HG03354 (cell line): ENCODE measurements around the gene PRKAG2.

Source experiments
- ATAC-seq: cut with Tn5 transposase; IDR thresholded peaks from one replicate; pipeline ENCODE4 v1.9.1; 2021; ENCODE audit warnings: mild to moderate bottlenecking; ENCODE audit not compliant: unreplicated experiment, poor library complexity, severe bottlenecking

PRKAG2 gene

GRCh38 chr7:151694441-151694827 is 182.5 kb downstream of the PRKAG2 start:
- no peak for ATAC-seq

- ATAC-seq = no peak
Measured at GRCh38 chr7:151693140-151693539, 183.8 kb downstream of the PRKAG2 start.

GRCh38 chr7:151692721-151693120 is 184.2 kb downstream of the PRKAG2 start:
- ATAC-seq = no peak

GRCh38 chr7:151691449-151691848 is 185.5 kb downstream of the PRKAG2 start:
- no peak for ATAC-seq

- no peak for ATAC-seq
Measured at GRCh38 chr7:151690606-151691005, 186.3 kb downstream of the PRKAG2 start.

GRCh38 chr7:151689196-151689971 is 187.5 kb downstream of the PRKAG2 start:
- ATAC-seq = no peak

GRCh38 chr7:151688236-151688780 is 188.6 kb downstream of the PRKAG2 start:
- no peak for ATAC-seq

GRCh38 chr7:151687523-151688235 is 189.2 kb downstream of the PRKAG2 start:
- ATAC-seq = no peak

- ATAC-seq = no peak
Measured at GRCh38 chr7:151686826-151687225, 190.1 kb downstream of the PRKAG2 start.

- no peak for ATAC-seq
Measured at GRCh38 chr7:151686016-151686766, 190.7 kb downstream of the PRKAG2 start.

- no peak for ATAC-seq
Measured at GRCh38 chr7:151684408-151685175, 192.3 kb downstream of the PRKAG2 start.

- no peak for ATAC-seq
Measured at GRCh38 chr7:151683615-151684407, 193.1 kb downstream of the PRKAG2 start.

- ATAC-seq = no peak
Measured at GRCh38 chr7:151682831-151683614, 193.9 kb downstream of the PRKAG2 start.

- no peak for ATAC-seq
Measured at GRCh38 chr7:151681726-151682125, 195.2 kb downstream of the PRKAG2 start.

- no peak for ATAC-seq
Measured at GRCh38 chr7:151680810-151681209, 196.1 kb downstream of the PRKAG2 start.

- ATAC-seq = no peak
Measured at GRCh38 chr7:151679881-151680612, 196.9 kb downstream of the PRKAG2 start.

GRCh38 chr7:151679071-151679708 is 197.7 kb downstream of the PRKAG2 start:
- ATAC-seq = no peak
